K562 (cell line): Measurements from ENCODE around the gene ZMAT2. TPM values are rescaled to one million over a fixed set of nuclear protein-coding genes. Genes with fewer than 3 reads are reported as not detected.
A peak's percentile ranks its signal among the peaks of the same experiment; 100 is the strongest.

Experiments
- AFF4 ChIP-seq: sonication (generic); formaldehyde crosslinking; IDR thresholded peaks from 2 replicates; pipeline ENCODE4 v1.8.0; 2023; ENCODE audit warnings: mild to moderate bottlenecking, missing genetic modification reagents
- BDP1 ChIP-seq: IDR thresholded peaks from 3 replicates; pipeline ENCODE4 v1.6.1; 2011; ENCODE audit not compliant: insufficient read length, insufficient read depth
- CBFA2T3 ChIP-seq: fragments of 450-650 bp; IDR thresholded peaks from 2 replicates; pipeline ENCODE4 v1.6.1; 2017
- CTCFL ChIP-seq: IDR thresholded peaks from 2 replicates; pipeline ENCODE4 v1.6.1; 2011; ENCODE audit warnings: borderline replicate concordance, low read depth, mild to moderate bottlenecking, moderate library complexity, low read length; ENCODE audit not compliant: insufficient read depth, poor library complexity, severe bottlenecking
- GTF2B ChIP-seq: IDR thresholded peaks from 2 replicates; pipeline ENCODE4 v1.6.1; 2011; ENCODE audit not compliant: insufficient read length; ENCODE audit errors: extremely low read depth
- HDAC2 ChIP-seq: fragments of 450-650 bp; IDR thresholded peaks from 2 replicates; pipeline ENCODE4 v1.6.1; 2016; ENCODE audit warnings: mild to moderate bottlenecking
- HOXB6 ChIP-seq: fragments of 250-450 bp; sonication (Bioruptor Pico); IDR thresholded peaks from 2 replicates; pipeline ENCODE4 v1.5.1; 2022; ENCODE audit warnings: mild to moderate bottlenecking, borderline replicate concordance
- KDM2B ChIP-seq: fragments of 250-450 bp; sonication (Bioruptor Pico); IDR thresholded peaks from 2 replicates; pipeline ENCODE4 v1.8.0; 2021; ENCODE audit warnings: mild to moderate bottlenecking, moderate library complexity
- KLF16 ChIP-seq: IDR thresholded peaks from 2 replicates; pipeline ENCODE4 v1.6.1; 2016; ENCODE audit warnings: antibody characterized with exemption
- L3MBTL2 ChIP-seq: fragments of 450-650 bp; IDR thresholded peaks from 2 replicates; pipeline ENCODE4 v1.6.1; 2016; ENCODE audit warnings: mild to moderate bottlenecking, moderate library complexity
- LCOR ChIP-seq: sonication (generic); formaldehyde crosslinking; IDR thresholded peaks from 2 replicates; pipeline ENCODE4 v1.8.0; 2022; ENCODE audit warnings: mild to moderate bottlenecking, missing genetic modification reagents
- PTRF ChIP-seq: fragments of 450-650 bp; IDR thresholded peaks from 2 replicates; pipeline ENCODE4 v1.6.1; 2016; ENCODE audit warnings: mild to moderate bottlenecking, missing genetic modification characterization, missing compliant biosample characterization
- ZFX ChIP-seq: sonication (generic); formaldehyde crosslinking; IDR thresholded peaks from 2 replicates; pipeline ENCODE4 v1.8.0; 2022; ENCODE audit warnings: mild to moderate bottlenecking, missing genetic modification reagents, moderate library complexity
- ZKSCAN1 ChIP-seq: fragments of 150-350 bp; IDR thresholded peaks from 2 replicates; pipeline ENCODE4 v1.6.1; 2016; ENCODE audit warnings: low read depth, low read length
- ZNF239 ChIP-seq: fragments of 250-450 bp; sonication (Bioruptor Pico); IDR thresholded peaks from 2 replicates; pipeline ENCODE4 v1.4.0; 2020; ENCODE audit warnings: mild to moderate bottlenecking
- ZNF24 ChIP-seq: fragments of 450-650 bp; IDR thresholded peaks from 2 replicates; pipeline ENCODE4 v1.6.1; 2016
- ZNF263 ChIP-seq: sonication (generic); formaldehyde crosslinking; IDR thresholded peaks from 2 replicates; pipeline ENCODE4 v1.8.0; 2022; ENCODE audit warnings: mild to moderate bottlenecking, missing genetic modification reagents, borderline replicate concordance
- ZNF316 ChIP-seq: fragments of 450-650 bp; IDR thresholded peaks from 2 replicates; pipeline ENCODE4 v1.6.1; 2016
- ZNF592 ChIP-seq: fragments of 450-650 bp; IDR thresholded peaks from 2 replicates; pipeline ENCODE4 v1.6.1; 2017; ENCODE audit warnings: antibody characterized with exemption, mild to moderate bottlenecking
- polyA plus RNA-seq, 8 experiments: library from polyadenylated mRNA; depleted of rRNA in 4 of 8; stranded (reverse) in 5 of 8; unstranded in 3 of 8; fragments of >200 nt; fragmentation: Nextera tagmentation in 2 of 8; fragmentation: Illumina TruSeq in 1 of 8; extraction: Ambion mirVana in 2 of 8; extraction: Trizol in 1 of 8; gene quantifications; 2 replicates each; pipeline versions ENCODE4 v1.2.1 to v1.2.3, GENCODE V29; 2011 to 2014; ENCODE audit warnings: inconsistent platforms in 1 of 8, missing spikeins in 1 of 8
- total RNA-seq, 7 experiments: library from RNA; depleted of rRNA in 6 of 7; stranded (reverse); fragments of >200 nt in 6 of 7; fragmentation: Illumina TruSeq in 2 of 7; extraction: Trizol in 2 of 7; gene quantifications; 2 replicates each; pipeline versions ENCODE4 v1.2.1 to v1.2.3, GENCODE V29; 2011 to 2021; ENCODE audit warnings: low replicate concordance in 1 of 7

Gene ZMAT2
- total and polyA plus RNA-seq, 9 of the 15 experiments (the other 6 are each of a cell fraction or from before 2014, with no cell fraction given) = 44.2 to 101 (median 69.2) TPM

GRCh38 chr5:140710899-140711552 lies 10.8 kb downstream of the ZMAT2 start (continued):
- TF ChIP-seq ZKSCAN1 (peak; percentile 51; the same call in 1 of the 2 replicates), ZFX (CRISPR knock-in tag) (peak; percentile 62), KDM2B (CRISPR knock-in tag) (no peak), ZNF592 (peak; percentile 91), CBFA2T3 (peak; percentile 67), ZNF239 (CRISPR knock-in tag) (no peak), CTCFL (no peak), KLF16 (no peak), ZNF316 (peak; percentile 97), HDAC2 (peak; percentile 53; the same call in 1 of the 2 replicates), GTF2B (no peak), HOXB6 (CRISPR knock-in tag) (no peak), PTRF (tag) (no peak), AFF4 (CRISPR knock-in tag) (0 out of 2 replicates have a peak, but pooled peaks have one; percentile 72), LCOR (CRISPR knock-in tag) (peak; percentile 76; the same call in 1 of the 2 replicates), BDP1 (peak; percentile 78), ZNF24 (0 out of 2 replicates have a peak, but pooled peaks have one; percentile 11), ZNF263 (CRISPR knock-in tag) (no peak; the same call in 1 of the 2 replicates), L3MBTL2 (peak; percentile 21; the same call in 1 of the 2 replicates)
